Nephron (organoid): ENCODE data around the gene KCNQ5.
A peak's percentile ranks its signal among the peaks of the same experiment; 100 is the strongest.
"Not testable (repeated sequence)": the region's sequence is repeated elsewhere in the genome, so short reads cannot be mapped to it uniquely, and the experiment has no call there.

ENCODE experiments used
- H3K27ac Mint-ChIP-seq, 3 experiments: 2 replicates each; pipeline ENCODE4 v1.8.0; 2020; ENCODE audit warnings: mixed read lengths in 3 of 3, mild to moderate bottlenecking in 2 of 3, moderate library complexity in 1 of 3
- H3K27me3 Mint-ChIP-seq: 2 replicates; pipeline ENCODE4 v1.8.0; 2021; ENCODE audit warnings: low read depth, mild to moderate bottlenecking, moderate library complexity, mixed read lengths
- H3K36me3 Mint-ChIP-seq: 2 replicates; pipeline ENCODE4 v1.8.0; 2020; ENCODE audit warnings: low read depth, mixed read lengths
- H3K4me1 Mint-ChIP-seq: 2 replicates; pipeline ENCODE4 v1.8.0; 2020; ENCODE audit warnings: mixed read lengths
- H3K4me3 Mint-ChIP-seq, 3 experiments: 2 replicates each; pipeline ENCODE4 v1.8.0; 2020; ENCODE audit warnings: mild to moderate bottlenecking in 3 of 3, mixed read lengths in 3 of 3, moderate library complexity in 2 of 3
- H3K9me3 Mint-ChIP-seq: 2 replicates; pipeline ENCODE4 v1.8.0; 2020; ENCODE audit warnings: mixed read lengths
- CTCF ChIP-seq, 3 experiments: fragments of 200-600 bp; sonication (generic); IDR thresholded peaks; one replicate each; pipeline ENCODE4 v1.5.0; 2021; ENCODE audit warnings: antibody characterized with exemption in 3 of 3; ENCODE audit not compliant: unreplicated experiment in 3 of 3

Gene KCNQ5

GRCh38 chr6:72977114-72977513 is 355.2 kb downstream of the KCNQ5 start:
- Mint-ChIP-seq H3K27me3 (no peaks in the 10 kb centered on the region), H3K4me1 (peaks cover 23% of the 10 kb centered on the region), H3K9me3 (peaks cover 24% of the 10 kb centered on the region), H3K27ac (peak overlapping the region in 1 of 3 experiments; percentile 63), H3K36me3 (peaks cover 9% of the 10 kb centered on the region), H3K4me3 (no peak overlapping the region)
- TF ChIP-seq CTCF (IDR thresholded peaks at IDR 0.05; ENCODE audit: unreplicated experiment in 3 of 3), result no peak

- not testable (repeated sequence) for H3K27ac Mint-ChIP-seq, H3K27me3 Mint-ChIP-seq, H3K36me3 Mint-ChIP-seq, H3K4me3 Mint-ChIP-seq
- peaks cover 21% of the 10 kb centered on the region for H3K4me1 Mint-ChIP-seq
- peaks cover 33% of the 10 kb centered on the region for H3K9me3 Mint-ChIP-seq
Observed at GRCh38 chr6:72978808-72979207, 356.9 kb downstream of the KCNQ5 start.

DNA sequence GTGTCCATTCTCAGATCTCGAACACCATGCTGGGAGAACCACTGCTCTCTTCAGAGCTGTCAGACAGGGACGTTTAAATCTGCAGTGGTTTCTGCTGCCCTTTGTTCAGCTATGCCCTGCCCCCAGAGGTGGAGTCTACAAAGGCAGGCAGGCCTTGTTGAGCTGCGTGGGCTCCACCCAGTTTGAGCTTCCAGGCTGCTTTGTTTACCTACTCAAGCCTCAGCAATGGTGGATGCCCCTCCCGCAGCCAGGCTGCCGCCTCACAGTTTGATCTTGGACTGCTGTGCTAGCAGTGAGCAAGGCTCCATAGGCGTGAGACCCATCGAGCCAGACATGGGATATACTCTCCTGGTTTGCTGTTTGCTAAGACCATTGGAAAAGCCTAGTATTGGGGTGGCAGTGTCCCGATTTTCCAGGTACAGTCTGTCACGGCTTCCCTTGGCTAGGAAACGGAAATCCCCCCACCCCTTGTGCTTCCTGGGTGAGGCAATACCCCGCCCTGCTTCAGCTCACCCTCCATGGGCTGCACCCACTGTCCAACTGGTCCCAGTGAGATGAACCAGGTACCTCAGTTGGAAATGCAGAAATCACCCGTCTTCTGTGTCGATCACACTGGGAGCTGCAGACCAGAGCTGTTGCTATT is 362.4 kb downstream of the KCNQ5 start:
- H3K4me3 Mint-ChIP-seq, H3K27me3 Mint-ChIP-seq, H3K27ac Mint-ChIP-seq, H3K4me1 Mint-ChIP-seq: not testable (repeated sequence)
- Mint-ChIP-seq H3K36me3 (peaks cover 13% of the 10 kb centered on the region), H3K9me3 (peaks cover 47% of the 10 kb centered on the region)

DNA sequence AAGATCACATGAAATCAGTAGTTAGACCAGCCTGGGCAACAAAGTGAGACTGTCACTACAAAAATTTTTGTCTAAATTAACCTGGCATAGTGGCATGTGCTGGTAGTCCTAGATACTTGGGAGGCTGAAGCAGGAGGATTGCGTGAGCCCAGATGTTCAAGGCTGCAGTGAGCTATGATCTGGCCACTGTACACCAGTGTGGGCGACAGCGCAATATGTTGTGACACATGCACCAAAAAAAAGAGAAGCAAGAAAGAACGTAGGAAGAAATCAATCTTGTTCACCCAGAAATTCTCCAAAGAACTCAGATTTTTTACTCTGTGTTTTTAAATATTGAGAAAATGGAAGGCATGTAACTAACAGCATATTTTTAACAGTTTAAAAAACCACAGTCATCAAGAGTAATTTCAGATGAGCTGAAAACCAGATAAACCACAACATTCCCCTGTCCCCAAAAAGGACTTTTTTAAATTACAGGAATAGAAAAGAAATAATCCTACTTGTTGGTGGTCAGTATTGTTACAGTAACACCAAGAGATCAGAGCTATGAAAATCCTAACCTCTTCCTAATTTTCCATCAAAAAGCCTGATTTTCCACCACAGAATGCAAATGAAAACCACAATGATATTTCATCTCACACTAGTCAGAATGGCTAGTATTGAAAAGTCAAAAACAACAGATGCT is 363.3 kb downstream of the KCNQ5 start:
- Mint-ChIP-seq H3K4me3 (no peak overlapping the region), H3K4me1 (no peaks in the 10 kb centered on the region), H3K27ac (no peak overlapping the region), H3K27me3 (no peaks in the 10 kb centered on the region), H3K36me3 (peaks cover 13% of the 10 kb centered on the region), H3K9me3 (peaks cover 46% of the 10 kb centered on the region)
- TF ChIP-seq CTCF (IDR thresholded peaks at IDR 0.05; ENCODE audit: unreplicated experiment in 3 of 3), result no peak

DNA sequence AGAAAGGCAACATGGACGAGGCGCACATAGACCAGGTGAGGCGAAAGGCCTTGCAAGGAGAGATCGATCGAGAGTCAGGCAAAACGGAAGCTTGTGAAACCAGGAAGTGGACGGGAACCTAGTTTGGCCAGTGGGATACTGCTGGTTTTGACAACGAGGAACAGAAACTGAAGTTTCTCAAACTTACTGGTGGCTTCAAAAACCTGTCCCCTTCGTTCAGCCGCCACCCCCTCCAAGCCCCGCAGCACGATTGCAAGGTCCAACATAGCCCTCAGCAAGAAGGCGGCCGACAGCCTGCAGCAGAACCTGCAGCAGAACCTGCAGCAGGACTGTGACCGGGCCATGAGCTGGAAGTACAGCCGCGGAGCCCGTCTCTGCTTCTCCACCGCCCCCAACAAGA is 365.4 kb downstream of the KCNQ5 start:
- no peak overlapping the region for H3K4me3 Mint-ChIP-seq
- H3K9me3 Mint-ChIP-seq, result peaks cover 31% of the 10 kb centered on the region
- peaks cover 7% of the 10 kb centered on the region for H3K36me3 Mint-ChIP-seq
- no peaks in the 10 kb centered on the region for H3K27me3 Mint-ChIP-seq
- TF ChIP-seq CTCF (IDR thresholded peaks at IDR 0.05; ENCODE audit: unreplicated experiment in 3 of 3), result no peak
- H3K27ac Mint-ChIP-seq, result no peak overlapping the region
- no peaks in the 10 kb centered on the region for H3K4me1 Mint-ChIP-seq

DNA sequence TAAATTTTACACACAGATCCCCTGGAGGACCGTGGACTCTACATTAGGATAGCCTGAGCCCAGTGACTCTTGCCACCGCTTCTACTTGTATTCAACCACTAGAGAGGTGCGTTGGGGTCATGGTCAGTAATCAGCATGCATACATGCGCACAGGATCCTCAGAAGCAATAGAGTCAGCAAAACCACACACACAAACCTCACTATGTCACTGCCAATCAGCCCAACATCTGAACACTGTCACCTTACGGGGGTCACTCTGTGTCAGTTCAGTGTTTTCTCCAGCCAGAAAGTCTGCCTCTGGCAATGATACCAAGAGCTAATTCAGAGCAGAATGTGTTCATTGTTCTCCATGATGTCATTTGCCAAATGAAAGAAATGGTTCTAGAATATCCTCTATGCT is 378.1 kb downstream of the KCNQ5 start:
- Mint-ChIP-seq H3K27ac (no peak overlapping the region), H3K27me3 (no peaks in the 10 kb centered on the region), H3K36me3 (no peaks in the 10 kb centered on the region), H3K4me1 (no peaks in the 10 kb centered on the region), H3K4me3 (no peak overlapping the region), H3K9me3 (no peaks in the 10 kb centered on the region)
- no peak for TF ChIP-seq CTCF (IDR thresholded peaks at IDR 0.05; ENCODE audit: unreplicated experiment in 3 of 3)

- H3K9me3 Mint-ChIP-seq, result no peaks in the 10 kb centered on the region
- H3K27ac Mint-ChIP-seq, result no peak overlapping the region
- H3K36me3 Mint-ChIP-seq, result no peaks in the 10 kb centered on the region
- H3K27me3 Mint-ChIP-seq, result no peaks in the 10 kb centered on the region
- TF ChIP-seq CTCF (IDR thresholded peaks at IDR 0.05; ENCODE audit: unreplicated experiment in 3 of 3), result no peak
- no peaks in the 10 kb centered on the region for H3K4me1 Mint-ChIP-seq
- H3K4me3 Mint-ChIP-seq, result no peak overlapping the region
Observed at GRCh38 chr6:73000460-73000859, 378.6 kb downstream of the KCNQ5 start.
